Keratinocyte (primary cell): Measurements from ENCODE around the gene CHD9NB.

Experiments
- CTCF ChIP-seq, 3 experiments: IDR thresholded peaks in 1 of 3; conservative IDR thresholded peaks in 1 of 3; optimal IDR thresholded peaks in 1 of 3; 2 replicates in 2 of 3; 3 replicates in 1 of 3; pipeline versions ENCODE3 to v1.5.1; 2011; ENCODE audit warnings: low read length in 3 of 3, mild to moderate bottlenecking in 3 of 3, moderate library complexity in 2 of 3, control low read depth in 1 of 3, inconsistent platforms in 1 of 3; ENCODE audit not compliant: insufficient read depth in 2 of 3; ENCODE audit errors: extremely low read depth in 1 of 3
- EZH2 ChIP-seq: IDR thresholded peaks from one replicate; pipeline ENCODE4 v1.6.1; 2012; ENCODE audit warnings: inconsistent platforms, mild to moderate bottlenecking, low read length, moderate library complexity

GRCh38 chr16:53007095-53007494 lies 45.6 kb downstream of the CHD9NB start:
- TF ChIP-seq CTCF (optimal IDR thresholded peaks at IDR 0.05 in 1 of 3, IDR thresholded peaks at IDR 0.05 in 1 of 3, conservative IDR thresholded peaks at IDR 0.05 in 1 of 3; ENCODE audit: extremely low read depth in 1 of 3, insufficient read depth in 2 of 3, low read length in 3 of 3) = peak in 1 of 3 experiments; percentile 19
- TF ChIP-seq EZH2 = no peak
